IPS-18a (cell line): ENCODE measurements around the gene WNT16.

ENCODE experiments used
- H3K27ac ChIP-seq: one replicate; pipeline ENCODE4 v1.5.1; 2013; ENCODE audit warnings: low read length
- H3K27me3 ChIP-seq: one replicate; pipeline ENCODE4 v1.6.1; 2013; ENCODE audit warnings: mild to moderate bottlenecking, low read length; ENCODE audit not compliant: control insufficient read depth, insufficient read depth
- H3K36me3 ChIP-seq: one replicate; pipeline ENCODE4 v1.6.1; 2013; ENCODE audit warnings: low read depth, low read length; ENCODE audit not compliant: control insufficient read depth
- H3K4me1 ChIP-seq: one replicate; pipeline ENCODE4 v1.6.1; 2013; ENCODE audit warnings: low read depth, low read length; ENCODE audit not compliant: control insufficient read depth
- H3K4me3 ChIP-seq: one replicate; pipeline ENCODE4 v1.5.1; 2013; ENCODE audit warnings: low read length
- H3K9ac ChIP-seq: one replicate; pipeline ENCODE4 v1.6.1; 2013; ENCODE audit warnings: mild to moderate bottlenecking, low read length, moderate library complexity
- H3K9me3 ChIP-seq: one replicate; pipeline ENCODE4 v1.6.1; 2013; ENCODE audit warnings: low read depth, low read length; ENCODE audit not compliant: control insufficient read depth

The WNT16 gene

DNA sequence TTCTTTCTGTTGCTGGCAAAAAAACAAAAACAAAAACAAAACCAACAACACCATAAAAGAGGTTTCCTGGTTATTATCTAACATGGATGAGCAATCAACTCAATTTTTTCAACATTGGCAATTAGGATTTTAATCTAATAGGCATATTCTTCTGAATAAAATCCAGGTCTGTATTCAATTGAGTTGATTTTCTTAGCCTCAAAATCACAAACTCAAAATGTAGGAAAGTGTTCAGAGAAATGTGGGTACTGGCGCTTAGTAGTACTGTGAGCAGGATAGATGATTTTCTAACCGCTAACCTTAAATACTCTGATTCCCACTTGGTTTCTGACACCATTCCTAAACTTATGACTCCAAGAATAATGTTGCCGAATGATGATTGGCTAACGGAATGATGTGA lies 5.6 kb downstream of the WNT16 start:
- no peaks in the 10 kb centered on the region for H3K36me3 ChIP-seq
- peaks cover 30% of the 10 kb centered on the region for H3K27me3 ChIP-seq
- no peak overlapping the region for H3K4me3 ChIP-seq
- H3K4me1 ChIP-seq: no peaks in the 10 kb centered on the region
- H3K27ac ChIP-seq: no peak overlapping the region
- no peak overlapping the region for H3K9ac ChIP-seq
- H3K9me3 ChIP-seq: no peaks in the 10 kb centered on the region

DNA sequence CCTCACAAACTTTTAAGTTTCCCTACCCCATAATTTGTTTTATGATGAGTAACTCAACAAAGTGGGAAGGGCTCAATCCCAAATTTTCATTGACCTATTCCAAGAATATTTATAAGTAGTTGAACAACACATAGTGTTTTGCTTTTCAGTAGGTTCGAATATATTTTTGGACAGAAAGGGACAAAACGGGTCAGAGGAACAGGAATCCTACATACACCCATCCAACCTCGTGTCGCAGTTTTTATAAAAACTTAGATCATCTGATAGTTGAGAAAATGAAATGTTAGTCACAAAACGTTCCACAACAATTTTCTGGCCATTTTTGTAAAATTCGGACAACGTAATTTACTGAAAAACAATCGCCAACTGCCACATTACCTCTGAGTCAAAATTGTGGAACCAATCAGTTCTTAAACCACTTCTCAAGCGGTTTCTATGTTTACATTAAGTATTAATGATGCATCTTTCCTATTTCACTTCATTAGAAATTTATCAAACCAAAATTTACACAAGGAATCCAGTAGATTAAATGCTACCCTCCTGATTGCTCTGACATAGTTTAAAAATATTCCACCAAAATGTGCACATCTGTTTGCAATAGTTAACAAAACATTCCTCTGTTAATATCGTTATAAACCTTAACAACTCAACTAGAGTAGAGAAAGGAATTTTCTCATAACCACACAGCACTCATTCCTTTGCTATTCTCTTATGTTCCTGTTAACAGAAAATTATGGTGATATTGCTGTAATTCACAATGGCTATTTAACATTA lies 6.3 kb downstream of the WNT16 start:
- no peak overlapping the region for H3K9ac ChIP-seq
- no peaks in the 10 kb centered on the region for H3K4me1 ChIP-seq
- H3K27me3 ChIP-seq: peaks cover 24% of the 10 kb centered on the region
- H3K9me3 ChIP-seq: no peaks in the 10 kb centered on the region
- H3K4me3 ChIP-seq: no peak overlapping the region
- H3K27ac ChIP-seq: no peak overlapping the region
- H3K36me3 ChIP-seq: no peaks in the 10 kb centered on the region

DNA sequence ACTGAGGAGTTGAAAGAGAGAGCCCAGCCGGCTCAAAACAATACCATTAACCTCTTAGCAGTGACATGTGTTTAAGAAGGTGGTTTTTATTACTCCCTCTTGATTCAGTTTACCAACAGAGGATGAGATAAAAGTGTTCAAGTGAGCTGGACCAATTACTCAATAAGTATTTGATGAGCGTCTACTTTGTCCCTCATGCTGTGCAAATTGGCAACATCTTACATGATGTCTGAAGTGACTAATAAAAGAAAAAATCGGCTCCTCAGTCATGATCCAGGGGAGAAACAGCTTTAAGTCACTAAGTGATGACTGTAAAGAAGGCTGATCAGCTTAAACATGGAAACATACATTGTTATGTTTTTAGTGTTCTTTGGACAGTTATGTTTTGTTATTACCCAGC lies 7.8 kb downstream of the WNT16 start:
- H3K27me3 ChIP-seq: peaks cover 8% of the 10 kb centered on the region
- H3K4me1 ChIP-seq: no peaks in the 10 kb centered on the region
- H3K9me3 ChIP-seq: no peaks in the 10 kb centered on the region
- no peak overlapping the region for H3K27ac ChIP-seq
- H3K36me3 ChIP-seq: no peaks in the 10 kb centered on the region
- H3K4me3 ChIP-seq: no peak overlapping the region
- no peak overlapping the region for H3K9ac ChIP-seq

DNA sequence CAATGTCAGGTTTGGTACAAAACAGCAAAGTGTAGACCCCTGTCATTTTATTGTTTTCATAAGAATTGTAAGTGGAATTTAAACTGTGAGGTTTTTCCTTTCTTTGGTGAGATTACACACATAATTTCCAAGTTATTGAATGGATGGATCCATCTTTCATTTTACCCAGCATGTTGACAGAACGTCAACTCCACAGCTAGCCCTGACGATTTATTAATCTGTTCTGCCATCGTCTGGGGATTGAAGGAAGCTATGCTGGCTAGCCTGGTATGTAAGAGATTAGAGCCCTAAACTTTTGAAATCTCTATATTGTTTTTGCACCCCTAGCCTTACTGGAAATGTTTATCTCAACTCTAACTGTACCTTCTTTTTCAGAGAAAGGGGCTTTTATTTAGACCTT lies 8.6 kb downstream of the WNT16 start:
- Histone ChIP-seq H3K27ac (no peak overlapping the region), H3K36me3 (no peaks in the 10 kb centered on the region), H3K9me3 (no peaks in the 10 kb centered on the region), H3K27me3 (peaks cover under 1% of the 10 kb centered on the region), H3K9ac (no peak overlapping the region), H3K4me3 (no peak overlapping the region), H3K4me1 (no peaks in the 10 kb centered on the region)

DNA sequence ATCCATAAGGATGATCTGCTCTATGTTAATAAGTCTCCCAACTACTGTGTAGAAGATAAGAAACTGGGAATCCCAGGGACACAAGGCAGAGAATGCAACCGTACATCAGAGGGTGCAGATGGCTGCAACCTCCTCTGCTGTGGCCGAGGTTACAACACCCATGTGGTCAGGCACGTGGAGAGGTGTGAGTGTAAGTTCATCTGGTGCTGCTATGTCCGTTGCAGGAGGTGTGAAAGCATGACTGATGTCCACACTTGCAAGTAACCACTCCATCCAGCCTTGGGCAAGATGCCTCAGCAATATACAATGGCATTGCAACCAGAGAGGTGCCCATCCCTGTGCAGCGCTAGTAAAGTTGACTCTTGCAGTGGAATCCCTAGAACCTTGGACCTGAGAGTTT lies 10.3 kb downstream of the WNT16 start:
- Histone ChIP-seq H3K4me3 (no peak overlapping the region), H3K4me1 (no peaks in the 10 kb centered on the region), H3K27me3 (no peaks in the 10 kb centered on the region), H3K27ac (no peak overlapping the region), H3K36me3 (no peaks in the 10 kb centered on the region), H3K9ac (no peak overlapping the region), H3K9me3 (no peaks in the 10 kb centered on the region)

DNA sequence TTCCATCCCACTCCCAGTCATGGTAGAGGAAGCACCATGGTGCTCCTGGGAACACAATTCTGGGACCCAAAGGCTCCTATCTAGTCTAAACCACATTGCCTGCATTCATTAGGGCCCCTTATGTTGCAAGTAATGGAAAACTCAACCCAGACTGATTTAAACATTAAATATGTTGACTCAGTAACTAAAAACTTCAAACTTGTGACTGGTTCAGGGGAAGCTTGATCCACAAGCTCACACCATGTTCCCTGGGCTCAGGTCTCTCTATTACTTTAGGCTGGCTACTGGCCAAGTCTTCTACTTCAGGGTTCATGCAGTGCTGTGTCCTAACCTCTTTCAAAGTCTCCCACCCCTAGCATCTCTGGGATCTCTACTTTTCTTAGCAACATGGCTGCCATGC lies 13.1 kb downstream of the WNT16 start:
- Histone ChIP-seq H3K9ac (no peak overlapping the region), H3K27ac (no peak overlapping the region), H3K4me1 (no peaks in the 10 kb centered on the region), H3K36me3 (no peaks in the 10 kb centered on the region), H3K27me3 (no peaks in the 10 kb centered on the region), H3K4me3 (no peak overlapping the region), H3K9me3 (no peaks in the 10 kb centered on the region)

DNA sequence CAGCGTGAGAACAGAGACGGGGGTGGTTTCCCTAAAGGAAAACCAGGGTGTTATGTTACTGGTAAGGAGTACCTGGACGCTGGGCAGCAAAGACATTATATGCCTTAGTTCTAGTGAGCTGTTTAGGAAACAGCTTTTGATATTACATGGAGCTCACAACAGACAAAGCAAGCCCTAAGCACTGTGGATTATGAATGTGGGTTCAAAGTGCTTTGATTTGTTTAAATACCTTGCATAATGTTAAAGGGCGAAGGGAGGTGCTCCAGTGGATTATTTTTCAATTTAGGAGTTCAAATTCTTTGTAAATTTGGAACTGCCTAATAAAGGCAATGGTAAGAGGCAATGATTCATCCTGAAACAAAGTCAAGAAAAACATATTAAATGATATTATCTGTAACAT lies 13.8 kb downstream of the WNT16 start:
- no peaks in the 10 kb centered on the region for H3K9me3 ChIP-seq
- no peaks in the 10 kb centered on the region for H3K36me3 ChIP-seq
- no peak overlapping the region for H3K9ac ChIP-seq
- no peak overlapping the region for H3K27ac ChIP-seq
- no peak overlapping the region for H3K4me3 ChIP-seq
- no peaks in the 10 kb centered on the region for H3K27me3 ChIP-seq
- H3K4me1 ChIP-seq: no peaks in the 10 kb centered on the region

DNA sequence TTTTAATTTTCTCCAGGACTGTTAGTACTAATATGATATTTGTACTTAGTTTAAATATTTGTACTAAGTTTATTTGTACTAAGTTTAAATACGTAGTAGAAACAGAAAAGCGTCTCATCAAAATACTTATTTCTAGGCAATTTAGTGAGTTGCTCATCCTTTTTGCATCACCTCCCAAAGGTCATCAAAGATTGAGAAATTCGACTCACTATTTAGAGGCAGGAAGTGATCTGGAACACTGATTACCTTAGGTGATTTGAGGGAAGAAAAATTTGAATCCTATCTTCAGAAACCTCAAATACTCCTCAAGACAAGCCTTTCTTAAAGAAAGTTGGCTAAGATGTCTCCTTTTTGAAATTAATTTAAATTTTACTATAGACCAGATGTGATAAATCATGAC lies 14.5 kb downstream of the WNT16 start:
- Histone ChIP-seq H3K4me3 (no peak overlapping the region), H3K36me3 (no peaks in the 10 kb centered on the region), H3K27me3 (no peaks in the 10 kb centered on the region), H3K9ac (no peak overlapping the region), H3K9me3 (no peaks in the 10 kb centered on the region), H3K4me1 (no peaks in the 10 kb centered on the region), H3K27ac (no peak overlapping the region)

DNA sequence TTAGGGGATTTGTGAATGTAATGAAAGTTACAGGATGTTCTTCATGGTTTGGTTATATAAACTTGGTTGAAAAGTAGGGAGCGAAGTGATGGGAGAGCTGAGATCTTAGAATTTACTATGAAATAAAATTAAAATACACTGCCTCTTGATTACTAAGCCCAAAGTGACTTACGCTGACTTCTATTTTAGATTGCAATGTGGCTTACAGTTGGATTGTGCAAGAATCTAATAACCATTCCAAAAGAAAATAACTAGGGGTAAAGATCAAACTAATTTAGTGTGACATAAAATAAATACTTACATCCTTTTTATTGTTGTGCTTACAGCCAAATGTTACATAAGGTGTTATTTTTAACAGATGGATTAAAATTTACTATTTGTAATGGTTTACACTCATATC lies 15.3 kb downstream of the WNT16 start:
- Histone ChIP-seq H3K27ac (no peak overlapping the region), H3K4me3 (no peak overlapping the region), H3K4me1 (no peaks in the 10 kb centered on the region), H3K9me3 (no peaks in the 10 kb centered on the region), H3K36me3 (no peaks in the 10 kb centered on the region), H3K27me3 (no peaks in the 10 kb centered on the region), H3K9ac (no peak overlapping the region)

DNA sequence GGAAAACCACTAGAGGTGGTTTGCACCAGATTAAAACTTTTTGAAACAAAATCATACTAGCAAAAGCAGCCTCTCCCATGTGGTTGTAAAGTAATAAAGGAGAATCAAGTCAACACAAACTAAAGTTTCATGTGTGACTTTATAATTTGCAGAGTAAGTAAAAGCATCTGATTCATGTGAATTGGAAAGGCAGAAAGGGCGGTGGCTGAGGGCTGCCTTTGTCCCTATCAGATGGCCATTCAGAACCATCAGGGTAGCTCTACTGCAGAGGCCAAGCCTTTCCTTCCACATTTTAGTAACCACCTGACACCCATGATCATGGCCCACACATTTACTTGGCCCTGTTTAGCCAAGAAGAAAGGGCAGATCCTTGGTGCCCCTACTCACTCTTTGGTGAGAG lies 15.7 kb downstream of the WNT16 start:
- no peak overlapping the region for H3K9ac ChIP-seq
- H3K4me3 ChIP-seq: no peak overlapping the region
- H3K4me1 ChIP-seq: no peaks in the 10 kb centered on the region
- no peaks in the 10 kb centered on the region for H3K27me3 ChIP-seq
- no peaks in the 10 kb centered on the region for H3K36me3 ChIP-seq
- no peaks in the 10 kb centered on the region for H3K9me3 ChIP-seq
- H3K27ac ChIP-seq: no peak overlapping the region

DNA sequence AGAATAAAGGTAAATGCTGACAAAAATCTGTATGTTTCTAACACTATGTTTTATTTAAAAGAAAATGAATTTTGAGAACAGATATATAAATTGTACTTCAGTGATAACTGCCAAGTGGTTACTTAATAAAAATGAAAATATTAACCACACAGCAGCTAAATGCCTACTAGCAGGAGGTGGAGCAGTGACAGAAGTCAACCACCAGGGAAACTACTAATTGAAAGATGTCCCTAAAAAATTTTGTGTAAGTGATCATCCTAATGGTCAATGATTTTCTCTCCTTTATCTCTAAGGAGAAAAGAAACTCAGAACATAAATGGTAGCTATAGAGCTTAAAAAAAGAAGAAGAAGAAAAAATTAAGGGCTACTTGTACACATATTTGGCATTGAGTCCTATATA lies 22.9 kb downstream of the WNT16 start:
- no peaks in the 10 kb centered on the region for H3K27me3 ChIP-seq
- no peak overlapping the region for H3K4me3 ChIP-seq
- no peaks in the 10 kb centered on the region for H3K9me3 ChIP-seq
- H3K36me3 ChIP-seq: peaks cover 22% of the 10 kb centered on the region
- H3K27ac ChIP-seq: no peak overlapping the region
- H3K9ac ChIP-seq: no peak overlapping the region
- H3K4me1 ChIP-seq: no peaks in the 10 kb centered on the region

DNA sequence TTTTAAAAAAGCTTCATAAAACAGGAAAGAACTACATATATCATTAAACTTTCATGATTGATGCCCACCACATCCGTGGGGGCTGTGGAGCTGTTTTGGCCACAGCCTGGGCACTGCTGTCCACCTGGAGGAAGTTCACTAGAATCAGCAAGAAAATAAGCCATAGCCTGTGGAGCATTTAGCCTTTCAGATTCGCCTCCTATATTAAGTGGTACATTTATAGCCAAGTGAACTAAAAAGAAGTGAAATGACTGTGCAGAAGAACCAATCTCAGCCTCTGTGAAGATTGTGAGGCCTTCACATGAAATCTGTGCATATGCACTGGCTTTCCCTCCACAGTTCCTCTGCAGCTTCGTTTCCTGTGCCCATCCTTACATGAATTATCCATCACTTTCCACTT lies 23.5 kb downstream of the WNT16 start:
- H3K9ac ChIP-seq: no peak overlapping the region
- H3K9me3 ChIP-seq: no peaks in the 10 kb centered on the region
- H3K27me3 ChIP-seq: no peaks in the 10 kb centered on the region
- no peaks in the 10 kb centered on the region for H3K4me1 ChIP-seq
- peaks cover 27% of the 10 kb centered on the region for H3K36me3 ChIP-seq
- H3K4me3 ChIP-seq: no peak overlapping the region
- H3K27ac ChIP-seq: no peak overlapping the region
